HG02973 (cell line): ENCODE data around the gene FAM114A1.

ENCODE experiments used
- ATAC-seq: cut with Tn5 transposase; IDR thresholded peaks from one replicate; pipeline ENCODE4 v1.9.1; 2021; ENCODE audit warnings: moderate library complexity; ENCODE audit not compliant: unreplicated experiment

Gene FAM114A1

DNA sequence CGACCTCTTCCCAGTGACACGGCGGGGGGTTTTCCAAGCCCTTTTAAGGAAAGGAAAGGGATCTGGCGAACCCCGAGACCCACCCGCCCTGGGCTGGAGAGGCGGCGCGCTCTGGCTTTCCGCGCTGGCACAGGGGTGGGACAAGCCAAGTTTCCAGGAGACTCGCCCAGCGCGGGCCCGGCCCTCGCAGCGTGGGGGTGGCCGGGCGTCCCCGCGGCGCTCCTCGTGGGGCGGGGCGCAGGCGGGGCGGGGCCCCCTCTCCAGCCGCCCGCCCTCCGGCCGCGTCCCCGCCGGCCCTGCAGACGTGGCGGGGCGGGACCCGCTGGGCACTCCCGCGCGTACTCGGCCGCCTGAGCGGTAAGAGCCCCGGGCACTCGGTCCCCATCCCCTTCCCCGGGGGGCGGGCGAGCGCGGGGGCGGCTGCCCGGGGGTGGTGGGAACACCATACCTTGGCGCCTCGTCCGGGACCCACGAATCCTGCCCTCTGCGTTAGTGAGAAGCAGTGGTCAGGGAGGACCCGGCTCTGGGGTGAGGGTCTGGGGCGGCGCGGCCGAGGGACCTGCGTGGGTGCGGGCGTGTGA is at the start of gene FAM114A1:
TSS of gene FAM114A1 (plus strand) at position 329 of the 581 bp plus-strand sequence. CDS start 10,273 bp downstream, outside the sequence.
- ATAC-seq: peak; percentile 86

DNA sequence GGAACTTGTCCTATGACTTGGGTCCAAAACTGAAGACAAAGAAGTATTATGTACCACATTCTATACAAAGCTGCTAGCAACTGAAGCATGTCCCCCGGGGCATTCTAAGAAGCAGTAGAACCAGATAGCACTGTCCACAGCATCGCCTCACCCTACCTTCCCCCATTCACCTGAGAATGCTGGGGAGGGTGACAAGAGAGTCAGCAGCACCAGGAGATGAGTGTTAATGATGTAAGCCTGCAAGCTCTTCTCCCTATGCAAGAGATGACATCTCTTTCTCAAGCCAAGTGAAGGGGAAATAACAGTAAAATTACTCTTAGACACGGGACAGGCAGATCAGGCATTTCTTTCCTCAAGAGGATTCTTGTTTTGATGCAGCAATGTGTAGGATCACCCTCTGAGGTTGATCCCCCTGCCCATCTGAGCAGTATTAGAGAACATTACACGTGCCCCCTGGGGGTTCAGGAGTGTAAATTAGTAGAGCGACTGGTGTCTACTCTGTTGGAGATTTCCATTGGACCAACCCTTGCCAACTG is 49.1 kb upstream of the FAM114A1 start:
- ATAC-seq: no peak

DNA sequence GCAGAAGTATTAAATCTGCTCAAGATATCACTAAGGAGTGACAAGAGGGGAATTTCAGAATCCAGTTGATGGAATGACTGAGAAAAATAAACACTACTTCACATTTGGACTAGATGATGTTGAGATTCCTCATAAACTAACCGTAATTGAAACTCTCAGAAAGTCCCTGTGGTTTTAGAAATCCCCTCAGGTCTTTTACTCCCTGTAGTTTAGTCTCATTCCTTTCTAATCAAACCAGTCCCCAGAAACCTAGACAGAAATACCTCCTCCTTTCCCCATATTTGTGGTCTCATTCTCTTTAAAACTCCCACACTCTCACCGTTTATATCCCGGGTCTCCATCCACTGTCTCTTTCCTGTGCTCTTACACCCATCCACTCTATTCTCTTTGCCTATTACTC is 48.0 kb upstream of the FAM114A1 start:
- ATAC-seq: no peak

DNA sequence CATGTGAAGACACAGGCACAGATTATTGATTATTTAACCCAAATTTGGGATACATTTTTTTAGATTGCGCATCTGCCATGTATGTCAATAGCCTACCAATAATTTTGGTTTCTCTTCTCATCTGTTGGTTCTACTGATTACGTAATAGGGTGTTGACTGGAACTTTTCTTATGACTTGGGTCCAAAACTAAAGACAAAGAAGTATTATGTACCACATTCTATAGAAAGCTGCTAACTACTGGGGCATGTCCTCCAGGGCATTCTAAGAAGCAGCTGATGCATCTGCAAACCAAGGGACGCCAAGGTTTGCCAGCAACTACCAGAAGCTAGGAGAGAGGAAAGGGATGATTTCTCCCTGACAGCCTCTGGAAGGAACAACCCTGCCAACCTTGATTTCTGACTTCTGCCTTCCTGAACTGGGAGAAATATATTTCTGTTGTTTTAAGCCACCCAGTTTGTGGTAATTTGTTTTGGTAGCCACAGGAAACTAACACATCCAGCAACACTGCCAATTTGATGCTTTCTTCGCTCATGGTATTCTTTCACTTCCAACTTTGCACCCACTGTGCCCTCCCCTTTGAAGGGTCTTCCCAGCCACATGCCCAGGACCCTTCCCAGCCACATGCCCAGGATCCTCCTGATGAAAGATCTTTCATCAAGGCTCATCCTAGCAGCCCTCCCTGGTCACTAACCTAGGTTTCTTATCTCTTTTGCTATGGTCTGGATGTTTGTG is 47.1 kb upstream of the FAM114A1 start:
- ATAC-seq: no peak

DNA sequence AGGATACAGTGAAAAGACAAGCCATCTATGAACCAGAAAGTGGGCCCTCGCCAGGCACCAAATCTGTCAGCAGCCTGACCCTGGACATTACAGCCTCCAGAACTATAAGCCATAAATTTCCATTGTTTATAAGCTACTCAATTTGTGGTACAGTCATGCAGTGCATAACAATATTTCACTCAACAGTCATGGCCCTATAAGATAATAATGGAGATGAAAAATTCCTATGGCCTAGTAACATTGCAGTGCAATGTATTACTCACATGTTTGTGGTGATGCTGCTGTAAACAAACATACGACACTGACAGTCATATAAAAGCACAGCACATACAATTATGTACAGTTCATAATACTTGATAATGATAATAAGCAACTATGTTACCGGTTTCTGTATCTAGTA is 45.9 kb upstream of the FAM114A1 start:
- ATAC-seq: no peak

DNA sequence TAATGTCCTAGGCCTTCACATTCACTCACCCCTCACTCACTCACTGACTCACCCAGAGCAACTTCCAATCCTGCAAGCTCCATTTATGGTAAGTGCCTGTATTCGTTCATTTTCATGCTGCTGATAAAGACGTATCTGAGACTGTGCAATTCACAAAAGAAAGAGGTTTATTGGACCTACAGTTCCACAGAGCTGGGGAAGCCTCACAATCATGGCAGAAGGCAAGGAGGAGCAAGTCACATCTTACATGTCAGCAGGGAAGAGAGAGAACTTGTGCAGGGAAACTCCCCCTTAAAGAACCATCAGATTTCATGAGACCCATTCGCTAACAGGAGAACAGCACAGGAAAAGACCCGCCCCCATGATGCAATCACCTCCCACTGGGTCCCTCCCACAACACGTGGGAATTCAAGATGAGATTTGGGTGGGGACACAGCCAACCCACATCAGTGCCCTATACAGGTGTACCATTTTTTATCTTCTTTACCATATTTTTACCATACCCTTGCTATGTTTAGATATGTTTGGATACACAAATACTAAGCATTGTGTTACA is 44.8 kb upstream of the FAM114A1 start:
- no peak for ATAC-seq

DNA sequence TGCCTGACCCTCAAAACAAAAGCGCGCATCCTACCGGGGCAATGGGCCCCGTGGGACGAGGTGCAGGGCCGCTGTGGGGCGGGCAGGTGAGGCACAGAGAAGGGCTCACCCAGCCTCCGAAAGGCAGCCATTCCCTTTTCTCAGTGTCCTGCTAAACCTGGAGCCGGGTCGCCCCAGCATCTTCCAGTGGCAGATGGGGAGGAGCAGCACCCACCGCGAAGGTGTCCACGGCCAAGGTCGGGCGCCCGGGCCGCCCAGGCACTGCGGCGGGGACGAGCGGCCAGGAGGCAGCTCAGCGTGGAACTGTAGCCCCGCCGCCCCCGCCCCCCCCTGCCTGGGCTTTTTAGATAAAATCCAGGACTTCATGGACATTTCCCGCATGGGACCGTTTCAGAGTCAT is 43.8 kb upstream of the FAM114A1 start:
- ATAC-seq: no peak

DNA sequence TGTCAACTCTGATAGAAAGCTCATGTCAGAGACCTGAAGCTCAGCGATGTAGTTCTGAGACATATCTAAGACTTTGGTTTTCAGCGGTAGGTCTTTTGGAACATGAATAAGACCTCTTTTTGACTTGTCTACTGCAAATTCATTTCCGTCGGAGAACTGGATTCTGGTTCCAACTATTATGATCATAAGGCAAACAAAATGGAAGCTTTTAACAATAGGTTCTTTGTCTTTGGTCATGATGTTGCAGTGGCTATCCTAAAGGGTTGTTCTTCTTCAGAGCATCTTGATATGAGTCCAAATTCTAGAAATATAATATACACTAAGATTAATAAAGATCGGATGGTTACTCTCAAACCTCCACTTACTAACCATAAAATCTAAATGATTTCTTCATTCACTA is 38.4 kb upstream of the FAM114A1 start:
- no peak for ATAC-seq

DNA sequence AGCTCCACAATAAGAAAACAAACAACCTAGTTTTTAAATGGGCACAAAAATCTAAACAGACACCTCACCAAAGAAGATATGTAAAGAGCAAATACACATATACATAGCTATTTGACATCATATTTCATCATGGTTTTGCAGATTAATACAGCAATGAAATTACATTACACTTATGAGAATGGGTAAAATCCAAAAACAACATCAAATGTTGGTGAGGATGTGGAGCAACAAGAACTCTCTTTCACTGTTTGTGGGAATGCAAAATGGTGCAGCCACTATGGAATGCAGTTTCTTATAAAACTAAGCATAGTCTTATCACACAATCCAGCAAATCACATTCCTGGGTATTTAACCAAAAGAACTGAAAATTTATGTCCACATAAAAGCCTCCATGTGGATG is 36.0 kb upstream of the FAM114A1 start:
- no peak for ATAC-seq

DNA sequence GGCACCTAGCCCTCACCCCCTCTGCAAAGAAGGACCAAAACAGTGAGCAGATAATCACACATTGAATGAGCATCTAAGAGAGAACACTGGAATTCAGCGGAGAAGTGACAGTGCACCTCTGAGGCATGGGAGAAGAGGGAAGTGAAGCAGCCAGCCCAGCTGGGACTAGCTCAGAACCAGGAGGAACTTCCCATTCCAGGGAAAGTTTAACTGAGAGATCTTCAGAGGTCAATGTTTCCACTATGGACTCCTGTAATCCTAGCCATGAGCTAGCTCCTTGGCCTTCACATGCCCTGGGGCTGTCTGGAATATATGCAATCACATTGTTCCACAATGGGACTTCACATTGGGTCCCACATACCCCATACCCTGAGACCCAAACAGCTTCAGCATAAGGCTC is 35.4 kb upstream of the FAM114A1 start:
- ATAC-seq: no peak

DNA sequence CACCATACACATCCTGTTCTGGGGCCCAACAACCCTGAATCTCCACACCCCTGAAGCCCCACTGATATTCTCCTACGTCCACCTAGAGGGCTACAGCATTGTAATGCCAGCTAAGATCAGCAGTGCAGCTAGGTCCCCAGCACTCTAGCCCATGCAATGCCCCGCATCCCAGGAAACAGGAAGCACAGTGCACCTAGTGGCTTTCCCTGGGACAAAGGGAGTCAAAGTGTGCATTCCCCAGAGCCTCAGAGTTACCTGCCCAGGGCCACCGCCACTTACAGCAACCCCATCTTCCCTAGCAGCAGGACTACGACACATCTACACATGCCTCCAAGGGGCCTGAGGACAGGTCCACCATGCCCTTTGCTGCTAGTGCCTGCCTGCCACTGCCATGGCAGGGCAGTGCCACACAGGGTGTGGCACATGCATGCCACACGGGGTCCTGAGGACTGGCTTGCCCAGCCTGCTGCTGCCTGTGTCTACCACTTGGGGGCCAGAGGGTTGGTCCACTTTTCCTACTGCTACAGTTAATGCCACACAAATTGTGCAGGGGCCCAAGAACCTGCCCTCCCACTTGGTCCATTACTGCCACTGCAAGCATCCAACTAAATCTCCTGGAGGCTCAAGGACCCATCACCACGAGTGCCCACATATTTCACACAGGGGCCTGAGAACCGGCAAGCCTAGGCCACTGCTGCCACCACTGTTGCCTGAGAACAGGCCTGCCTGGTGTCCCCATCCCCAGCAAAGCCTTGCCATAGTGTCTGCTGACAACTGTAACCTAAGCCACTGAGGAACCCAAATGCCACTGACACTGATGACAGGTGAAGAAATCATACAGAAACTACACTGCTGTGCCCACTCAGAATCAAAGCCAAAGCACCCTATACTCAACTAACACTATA is 34.7 kb upstream of the FAM114A1 start:
- no peak for ATAC-seq

DNA sequence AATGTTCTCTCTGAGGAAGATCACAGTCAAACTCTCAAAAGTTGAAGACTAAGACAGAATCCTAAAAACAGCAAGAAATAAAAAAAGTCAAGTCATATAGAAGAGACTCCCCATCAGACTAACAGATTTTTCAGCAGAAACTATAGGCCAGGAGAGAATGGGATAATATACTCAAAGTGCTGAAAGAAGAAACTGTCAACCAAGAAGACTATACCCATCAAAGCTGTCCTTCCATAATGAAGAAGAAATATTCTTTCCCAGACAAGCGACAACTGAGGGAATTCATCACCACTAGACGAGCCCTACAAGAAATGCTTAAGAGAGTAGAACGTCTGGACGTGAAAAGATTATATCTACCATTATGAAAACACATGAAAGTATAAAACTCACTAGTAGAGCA is 33.0 kb upstream of the FAM114A1 start:
- ATAC-seq: no peak

DNA sequence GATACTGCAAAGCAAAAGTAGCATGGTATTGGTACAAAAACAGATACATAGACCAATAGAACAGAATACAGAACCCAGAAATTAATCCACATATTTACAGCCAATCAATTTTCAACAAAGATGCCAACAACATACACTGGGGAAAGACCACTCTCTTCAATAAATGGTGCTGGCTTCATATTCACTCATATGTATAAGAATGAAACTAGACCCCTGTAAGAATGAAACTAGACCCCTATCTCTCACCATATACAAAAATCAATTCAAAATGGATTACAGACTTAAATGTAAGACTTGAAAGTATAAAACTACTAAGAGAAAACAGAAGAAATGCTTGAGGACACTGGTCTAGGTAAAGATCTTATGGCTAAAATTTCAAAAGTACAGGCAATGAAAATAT is 30.3 kb upstream of the FAM114A1 start:
- no peak for ATAC-seq

DNA sequence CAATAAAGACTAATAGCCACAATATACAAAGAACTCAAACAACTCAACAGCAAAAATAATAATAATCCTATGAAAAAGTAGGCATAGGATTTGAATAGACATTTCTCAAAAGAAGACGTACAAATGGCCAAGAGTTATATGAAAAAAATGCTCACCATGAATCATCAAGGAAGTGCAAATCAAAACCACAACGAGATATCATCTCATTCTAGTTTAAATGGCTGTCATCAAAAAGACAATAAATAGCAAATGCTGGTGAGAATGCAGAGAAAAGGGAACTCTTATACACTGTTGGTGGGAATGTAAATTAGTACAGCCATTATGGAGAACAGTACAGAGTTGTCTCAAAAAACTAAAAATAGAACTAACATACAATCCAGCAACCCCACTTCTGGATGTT is 29.8 kb upstream of the FAM114A1 start:
- no peak for ATAC-seq

DNA sequence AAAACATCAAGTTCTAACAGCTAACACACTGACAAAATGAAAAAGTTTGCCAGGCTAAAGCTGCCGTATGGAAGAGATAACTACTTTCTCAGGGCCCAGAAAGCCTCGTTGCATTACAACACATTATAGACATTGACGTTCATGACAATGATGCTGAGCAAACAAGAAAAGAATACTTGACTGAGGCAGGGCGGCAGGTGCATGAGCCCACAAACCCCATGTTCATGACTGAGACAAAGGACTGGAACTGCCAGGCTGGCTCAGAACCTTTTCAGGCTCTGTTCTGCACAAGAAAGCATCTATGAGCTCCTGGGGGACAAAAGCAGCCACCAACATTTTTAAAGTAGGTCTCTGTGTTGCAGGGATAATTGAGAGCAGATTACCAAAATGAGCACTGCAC is 24.6 kb upstream of the FAM114A1 start:
- ATAC-seq: no peak

DNA sequence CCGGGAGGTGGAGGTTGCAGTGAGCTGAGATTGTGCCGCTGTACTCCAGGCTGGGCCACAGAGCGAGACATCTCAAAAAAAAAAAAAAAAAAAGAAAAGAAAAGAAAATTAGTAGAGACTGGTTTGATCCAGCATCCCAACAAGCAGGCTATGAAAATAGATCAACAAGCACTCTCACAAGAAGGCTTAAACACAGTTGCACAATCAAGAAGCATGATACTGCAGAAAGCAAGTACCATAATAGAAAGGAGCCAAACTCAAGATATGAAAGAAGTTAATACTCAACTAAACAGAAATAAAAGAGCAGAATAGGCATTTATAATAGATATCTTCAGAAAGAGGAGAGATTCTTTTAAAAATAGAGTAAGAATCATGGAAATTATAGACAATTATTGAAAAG is 21.6 kb upstream of the FAM114A1 start:
- ATAC-seq: no peak

DNA sequence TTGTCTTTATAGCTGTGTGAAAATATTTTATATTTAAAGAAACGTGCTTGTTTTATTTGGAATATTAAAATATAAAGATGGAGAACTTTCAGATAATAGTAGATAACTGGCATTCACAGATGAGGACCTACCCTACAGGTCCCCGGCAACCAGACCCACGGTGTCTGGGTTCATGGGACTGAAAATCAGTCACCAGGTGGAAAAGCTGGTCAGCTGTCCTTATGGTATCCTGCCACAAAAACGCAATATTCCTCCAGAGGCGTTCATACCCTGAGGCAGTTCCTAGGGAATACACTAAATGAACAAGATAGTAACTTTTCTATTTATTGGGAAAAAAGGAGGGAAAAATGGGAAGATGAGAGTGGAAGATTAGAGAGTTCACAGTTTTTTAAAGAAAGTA is 12.1 kb upstream of the FAM114A1 start:
- no peak for ATAC-seq

DNA sequence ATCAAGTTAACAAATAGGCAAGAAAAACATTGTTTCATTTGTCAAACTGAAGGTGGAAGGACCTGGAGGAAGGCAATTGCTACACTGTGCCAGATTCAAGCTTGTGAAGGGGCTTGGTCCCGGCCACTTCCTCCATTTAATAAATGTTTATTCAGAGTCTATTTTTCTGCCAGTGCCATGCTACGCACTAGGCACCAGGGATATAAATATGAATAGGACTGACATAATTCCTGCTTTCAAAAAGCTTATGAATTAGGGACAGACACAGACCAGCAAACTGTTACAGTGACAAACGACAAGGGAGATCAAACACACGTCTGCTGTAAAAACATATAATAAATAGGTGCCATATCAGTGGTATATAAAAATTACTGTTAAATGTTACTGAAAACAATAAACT is 11.6 kb upstream of the FAM114A1 start:
- no peak for ATAC-seq

DNA sequence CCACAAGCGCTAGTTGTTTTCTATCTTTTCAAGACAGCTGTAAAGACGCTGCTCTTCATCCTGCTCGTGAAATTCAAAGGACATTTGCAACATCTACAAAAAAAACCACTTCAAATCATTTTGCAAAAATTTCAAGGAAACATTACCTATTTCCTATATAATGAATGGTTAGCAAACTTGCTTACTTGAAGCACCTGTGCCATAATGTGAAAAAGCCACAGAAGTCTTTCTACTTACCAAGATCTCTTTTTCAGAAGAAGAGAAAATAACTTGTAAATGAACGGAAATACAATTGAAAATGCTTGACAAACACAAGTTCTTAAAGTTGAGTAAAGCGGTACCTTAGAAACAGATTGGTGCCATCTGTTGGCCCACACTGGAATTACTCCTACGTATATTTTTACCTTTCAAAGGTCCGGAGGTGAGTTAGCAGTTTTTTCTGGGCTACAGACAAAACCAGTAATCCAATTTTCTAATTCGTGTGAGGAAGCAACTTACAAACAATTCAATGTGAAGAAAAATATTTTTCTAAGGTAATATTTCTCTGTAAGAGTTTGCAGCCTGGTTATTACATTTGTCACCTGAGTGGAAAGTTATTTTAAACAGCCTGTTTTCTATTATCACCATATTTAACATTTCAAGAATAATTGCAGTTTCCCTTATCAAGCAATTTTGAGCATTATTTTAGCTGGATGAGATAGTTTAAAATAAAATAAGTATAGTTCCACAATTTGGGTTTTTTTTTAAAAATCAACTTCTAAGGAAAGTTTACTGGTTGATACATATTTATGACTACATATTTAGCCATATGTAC is 10.9 kb upstream of the FAM114A1 start, which contains the start of gene TLR6:
TSS of gene TLR6 (minus strand) at position 294 of the 814 bp plus-strand sequence. CDS start 27,344 bp downstream, outside the sequence.
- ATAC-seq: no peak

DNA sequence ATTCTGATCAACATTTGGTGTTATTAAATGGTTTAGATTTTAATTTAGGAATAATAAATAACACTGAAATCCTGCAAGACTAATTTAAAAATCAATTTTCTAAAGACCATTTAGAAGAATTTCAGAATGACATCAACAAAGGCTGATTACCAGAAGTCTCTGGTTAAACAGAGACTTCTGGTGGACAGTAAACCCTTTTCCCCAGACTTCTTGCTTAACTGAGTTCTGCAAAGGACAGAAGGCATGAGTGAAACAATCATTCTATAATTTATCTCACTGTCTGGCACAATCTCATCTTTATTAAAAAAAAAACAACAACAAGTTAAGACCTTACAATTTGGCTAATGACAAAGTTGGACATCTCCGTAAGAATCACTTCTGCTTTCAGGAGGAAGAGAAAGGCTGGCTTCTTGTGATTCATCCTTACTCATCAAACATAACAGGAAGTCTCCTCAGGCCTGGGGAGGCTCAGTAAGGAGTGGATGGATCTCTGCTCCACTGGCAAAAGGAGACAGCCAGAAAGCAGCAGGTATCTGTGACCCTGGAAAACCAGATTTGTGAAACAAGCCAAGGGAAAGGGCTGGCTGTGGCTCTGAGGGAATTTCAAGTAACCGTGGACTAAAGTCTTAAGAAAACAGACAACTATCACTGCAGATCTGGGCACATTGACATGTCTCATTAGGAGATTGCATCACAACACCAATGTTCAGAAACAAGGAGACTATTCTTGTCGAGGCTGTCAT is 10.1 kb upstream of the FAM114A1 start:
- ATAC-seq: peak; percentile 72
